Measurements from ENCODE around the gene C1RL.

DNA sequence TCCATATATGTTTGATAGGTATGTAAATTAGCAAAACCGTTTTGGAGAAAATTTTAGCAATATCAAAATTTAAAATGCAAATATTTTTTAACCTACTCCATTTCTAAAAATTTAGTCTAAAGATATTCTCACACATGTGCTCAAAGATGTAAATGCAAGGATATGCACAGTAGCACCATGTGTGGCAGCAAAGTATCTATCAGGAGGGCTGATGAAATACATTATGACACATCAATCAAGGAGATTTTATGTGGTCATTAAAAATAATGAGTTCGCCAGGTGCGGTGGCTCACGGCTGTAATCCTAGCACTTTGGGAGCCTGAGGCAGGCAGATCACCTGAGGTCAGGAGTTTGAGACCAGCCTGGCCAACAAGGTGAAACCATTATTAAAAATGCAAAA lies 8.8 kb downstream of the C1RL start:
- TF ChIP-seq EZH2 (IDR thresholded peaks at IDR 0.05; ENCODE audit: borderline replicate concordance, low read depth, low read length, severe bottlenecking), result no peak
- TF ChIP-seq, protein P1, sequence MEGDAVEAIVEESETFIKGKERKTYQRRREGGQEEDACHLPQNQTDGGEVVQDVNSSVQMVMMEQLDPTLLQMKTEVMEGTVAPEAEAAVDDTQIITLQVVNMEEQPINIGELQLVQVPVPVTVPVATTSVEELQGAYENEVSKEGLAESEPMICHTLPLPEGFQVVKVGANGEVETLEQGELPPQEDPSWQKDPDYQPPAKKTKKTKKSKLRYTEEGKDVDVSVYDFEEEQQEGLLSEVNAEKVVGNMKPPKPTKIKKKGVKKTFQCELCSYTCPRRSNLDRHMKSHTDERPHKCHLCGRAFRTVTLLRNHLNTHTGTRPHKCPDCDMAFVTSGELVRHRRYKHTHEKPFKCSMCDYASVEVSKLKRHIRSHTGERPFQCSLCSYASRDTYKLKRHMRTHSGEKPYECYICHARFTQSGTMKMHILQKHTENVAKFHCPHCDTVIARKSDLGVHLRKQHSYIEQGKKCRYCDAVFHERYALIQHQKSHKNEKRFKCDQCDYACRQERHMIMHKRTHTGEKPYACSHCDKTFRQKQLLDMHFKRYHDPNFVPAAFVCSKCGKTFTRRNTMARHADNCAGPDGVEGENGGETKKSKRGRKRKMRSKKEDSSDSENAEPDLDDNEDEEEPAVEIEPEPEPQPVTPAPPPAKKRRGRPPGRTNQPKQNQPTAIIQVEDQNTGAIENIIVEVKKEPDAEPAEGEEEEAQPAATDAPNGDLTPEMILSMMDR (IDR thresholded peaks at IDR 0.05; ENCODE audit: borderline replicate concordance, extremely low read depth, low read length, poor library complexity, severe bottlenecking), result no peak

Data from DND-41 (cell line).